NCI-H2196 treated with DMSO at 0.1 percent for 48 hours (cell line): ENCODE results near the gene RRN3.
"Not testable (repeated sequence)": the region's sequence is repeated elsewhere in the genome, so short reads cannot be mapped to it uniquely, and the experiment has no call there.

Experiments used
- DNase-seq: peaks from one replicate; lab custom pipeline; 2025; ENCODE audit not compliant: unreplicated experiment; lab: John Stamatoyannopoulos, UW

Gene RRN3

GRCh38 chr16:15093955-15094827 lies at the start of gene RRN3:
Gene RRN3 (minus strand): TSS chr16:15094272. CDS start chr16:15094233, 39 bp downstream.
- peak; percentile 80 for DNase-seq

GRCh38 chr16:15143601-15144091 lies 49.6 kb upstream of the RRN3 start:
- not testable (repeated sequence) for DNase-seq

GRCh38 chr16:15142891-15143600 lies 49.0 kb upstream of the RRN3 start:
- not testable (repeated sequence) for DNase-seq

- not testable (repeated sequence) for DNase-seq
Measured at GRCh38 chr16:15142107-15142890, 48.2 kb upstream of the RRN3 start.

- no peak for DNase-seq
Measured at GRCh38 chr16:15141586-15141985, 47.5 kb upstream of the RRN3 start.

- not testable (repeated sequence) for DNase-seq
Measured at GRCh38 chr16:15140444-15141365, 46.6 kb upstream of the RRN3 start.

GRCh38 chr16:15137514-15137913 lies 43.4 kb upstream of the RRN3 start:
- not testable (repeated sequence) for DNase-seq

- DNase-seq = not testable (repeated sequence)
Measured at GRCh38 chr16:15135483-15136360, 41.6 kb upstream of the RRN3 start.

- not testable (repeated sequence) for DNase-seq
Measured at GRCh38 chr16:15134752-15135482, 40.8 kb upstream of the RRN3 start.

- DNase-seq = not testable (repeated sequence)
Measured at GRCh38 chr16:15133554-15133953, 39.5 kb upstream of the RRN3 start.

- not testable (repeated sequence) for DNase-seq
Measured at GRCh38 chr16:15132719-15133428, 38.8 kb upstream of the RRN3 start.

GRCh38 chr16:15130943-15131700 lies 37.0 kb upstream of the RRN3 start:
- not testable (repeated sequence) for DNase-seq

- not testable (repeated sequence) for DNase-seq
Measured at GRCh38 chr16:15130256-15130932, 36.3 kb upstream of the RRN3 start.

GRCh38 chr16:15127641-15128425 lies 33.8 kb upstream of the RRN3 start:
- not testable (repeated sequence) for DNase-seq

GRCh38 chr16:15100372-15100987 lies 6.4 kb upstream of the RRN3 start:
- DNase-seq = not testable (repeated sequence)
